HepG2 (cell line): ENCODE results near the gene TTC28. TPM values are rescaled to one million over a fixed set of nuclear protein-coding genes. Genes with fewer than 3 reads are reported as not detected.

ENCODE experiments used
- BCLAF1 ChIP-seq: fragments of 450-650 bp; IDR thresholded peaks from 2 replicates; pipeline ENCODE4 v1.6.1; 2017; ENCODE audit warnings: mild to moderate bottlenecking
- CEBPG ChIP-seq: IDR thresholded peaks from 2 replicates; pipeline ENCODE4 v1.6.1; 2016
- CHD4 ChIP-seq: fragments of 200-600 bp; sonication (generic); IDR thresholded peaks from 2 replicates; pipeline ENCODE4 v1.7.0; 2017; ENCODE audit warnings: mild to moderate bottlenecking, low read length, borderline replicate concordance
- GFI1 ChIP-seq: sonication (generic); formaldehyde crosslinking; IDR thresholded peaks from 2 replicates; pipeline ENCODE4 v1.5.0; 2020; ENCODE audit warnings: missing genetic modification reagents, mild to moderate bottlenecking, borderline replicate concordance
- HNF4A ChIP-seq: sonication (generic); formaldehyde crosslinking; IDR thresholded peaks from 2 replicates; pipeline ENCODE4 v1.4.0; 2020; ENCODE audit warnings: missing genetic modification reagents
- HNF4G ChIP-seq, 2 experiments: sonication (generic) in 1 of 2; formaldehyde crosslinking in 1 of 2; IDR thresholded peaks; 2 replicates each; pipeline versions ENCODE4 v1.4.0 to v1.6.1; 2011 to 2020; ENCODE audit warnings: borderline replicate concordance in 2 of 2, low read depth in 2 of 2, mild to moderate bottlenecking in 2 of 2, low read length in 1 of 2, missing genetic modification reagents in 1 of 2, moderate library complexity in 1 of 2
- HOXA3 ChIP-seq: sonication (generic); formaldehyde crosslinking; IDR thresholded peaks from 2 replicates; pipeline ENCODE4 v1.5.0; 2020; ENCODE audit warnings: missing genetic modification reagents
- LCORL ChIP-seq, 2 experiments: fragments of 450-650 bp in 1 of 2; sonication (generic) in 1 of 2; formaldehyde crosslinking in 1 of 2; IDR thresholded peaks; 2 replicates each; pipeline versions ENCODE4 v1.5.0 to v1.6.1; 2017 to 2020; ENCODE audit warnings: antibody characterized with exemption in 1 of 2, missing genetic modification reagents in 1 of 2
- NCOR1 ChIP-seq: fragments of 200-600 bp; sonication (generic); IDR thresholded peaks from 2 replicates; pipeline ENCODE4 v1.7.0; 2017; ENCODE audit warnings: antibody characterized with exemption, low read length, borderline replicate concordance
- SP2 ChIP-seq: sonication (generic); formaldehyde crosslinking; IDR thresholded peaks from 2 replicates; pipeline ENCODE4 v1.5.1; 2020; ENCODE audit warnings: mild to moderate bottlenecking, missing genetic modification reagents
- ZNF382 ChIP-seq: sonication (generic); formaldehyde crosslinking; IDR thresholded peaks from 2 replicates; pipeline ENCODE4 v1.5.0; 2020; ENCODE audit warnings: missing genetic modification reagents, mild to moderate bottlenecking, borderline replicate concordance
- polyA plus RNA-seq, 8 experiments: library from polyadenylated mRNA; depleted of rRNA in 3 of 8; stranded (reverse) in 7 of 8; unstranded in 1 of 8; fragments of >200 nt; fragmentation: Illumina TruSeq in 4 of 8; extraction: Trizol in 4 of 8; gene quantifications; 2 replicates each; pipeline versions ENCODE4 v1.2.1 to v1.2.3, GENCODE V29; 2011 to 2016; ENCODE audit warnings: low read depth in 4 of 8, missing spikeins in 1 of 8, mixed read lengths in 1 of 8; ENCODE audit not compliant: insufficient read depth in 1 of 8
- total RNA-seq, 5 experiments: library from RNA; depleted of rRNA; stranded (reverse); fragments of >200 nt; fragmentation: Illumina TruSeq; extraction: Trizol; gene quantifications; 2 replicates each; pipeline ENCODE4 v1.2.3, GENCODE V29; 2016; ENCODE audit warnings: low read depth in 1 of 5

Gene TTC28
- total and polyA plus RNA-seq, 2 of the 13 experiments (the other 11 are each of a cell fraction or from before 2014, with no cell fraction given) = 4.2 to 13.1 TPM

DNA sequence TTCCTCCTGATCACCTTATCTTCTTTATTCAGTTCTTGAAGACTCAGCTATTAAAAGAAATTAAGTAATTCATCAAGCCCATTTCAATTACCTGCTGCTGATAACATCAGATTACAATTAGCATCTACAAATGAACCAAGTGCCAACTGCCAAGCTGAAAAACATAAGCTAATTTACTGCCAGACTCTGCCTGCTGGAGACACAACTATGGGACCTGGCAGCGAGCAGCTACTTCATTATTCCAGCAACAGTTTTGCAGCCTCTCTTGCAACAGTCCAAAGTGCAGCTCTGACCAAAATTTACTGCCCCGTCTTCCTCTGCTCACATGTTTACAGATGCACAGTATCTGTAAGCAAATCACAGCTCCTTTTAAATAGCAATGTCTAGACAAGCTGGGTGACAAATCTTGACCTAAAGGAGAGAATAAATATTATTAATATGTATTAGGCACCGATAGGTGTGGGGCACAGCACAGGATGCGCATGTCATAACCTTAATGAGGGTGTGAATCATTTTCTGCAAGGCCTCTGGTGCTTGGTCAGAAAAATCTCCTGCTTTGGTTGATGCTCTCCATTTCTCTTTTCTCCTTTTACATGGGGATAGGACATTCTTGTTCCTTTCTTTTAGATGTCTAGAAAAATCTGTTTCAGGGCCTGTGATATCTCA lies 528.4 kb downstream of the TTC28 start (continued):
- no peak for TF ChIP-seq SP2 (CRISPR knock-in tag)
- TF ChIP-seq BCLAF1 = no peak
- no peak for TF ChIP-seq HOXA3 (CRISPR knock-in tag)
- TF ChIP-seq LCORL (IDR thresholded peaks at IDR 0.05) = no peak
- TF ChIP-seq LCORL (CRISPR knock-in tag; IDR thresholded peaks at IDR 0.05) = peak; percentile 69; the same call in 1 of the 2 replicates
- TF ChIP-seq NCOR1 = peak; percentile 30; the same call in 1 of the 2 replicates
- peak; percentile 38; the same call in 1 of the 2 replicates for TF ChIP-seq CEBPG
- TF ChIP-seq ZNF382 (CRISPR knock-in tag) = no peak
- peak; percentile 56; the same call in 1 of the 2 replicates for TF ChIP-seq HNF4G (IDR thresholded peaks at IDR 0.05; ENCODE audit: borderline replicate concordance, low read depth, low read length)
- no peak for TF ChIP-seq HNF4G (CRISPR knock-in tag; IDR thresholded peaks at IDR 0.05; ENCODE audit: borderline replicate concordance, low read depth)
- peak; percentile 69 for TF ChIP-seq GFI1 (CRISPR knock-in tag)
- TF ChIP-seq HNF4A = peak; percentile 73
- TF ChIP-seq CHD4 = no peak
